ENCODE measurements around the gene KRTAP10-9. TPM values are rescaled to one million over a fixed set of nuclear protein-coding genes. Genes with fewer than 3 reads are reported as not detected.

The KRTAP10-9 gene
- total RNA-seq, 4 donors from 2014 or later = not detected

DNA sequence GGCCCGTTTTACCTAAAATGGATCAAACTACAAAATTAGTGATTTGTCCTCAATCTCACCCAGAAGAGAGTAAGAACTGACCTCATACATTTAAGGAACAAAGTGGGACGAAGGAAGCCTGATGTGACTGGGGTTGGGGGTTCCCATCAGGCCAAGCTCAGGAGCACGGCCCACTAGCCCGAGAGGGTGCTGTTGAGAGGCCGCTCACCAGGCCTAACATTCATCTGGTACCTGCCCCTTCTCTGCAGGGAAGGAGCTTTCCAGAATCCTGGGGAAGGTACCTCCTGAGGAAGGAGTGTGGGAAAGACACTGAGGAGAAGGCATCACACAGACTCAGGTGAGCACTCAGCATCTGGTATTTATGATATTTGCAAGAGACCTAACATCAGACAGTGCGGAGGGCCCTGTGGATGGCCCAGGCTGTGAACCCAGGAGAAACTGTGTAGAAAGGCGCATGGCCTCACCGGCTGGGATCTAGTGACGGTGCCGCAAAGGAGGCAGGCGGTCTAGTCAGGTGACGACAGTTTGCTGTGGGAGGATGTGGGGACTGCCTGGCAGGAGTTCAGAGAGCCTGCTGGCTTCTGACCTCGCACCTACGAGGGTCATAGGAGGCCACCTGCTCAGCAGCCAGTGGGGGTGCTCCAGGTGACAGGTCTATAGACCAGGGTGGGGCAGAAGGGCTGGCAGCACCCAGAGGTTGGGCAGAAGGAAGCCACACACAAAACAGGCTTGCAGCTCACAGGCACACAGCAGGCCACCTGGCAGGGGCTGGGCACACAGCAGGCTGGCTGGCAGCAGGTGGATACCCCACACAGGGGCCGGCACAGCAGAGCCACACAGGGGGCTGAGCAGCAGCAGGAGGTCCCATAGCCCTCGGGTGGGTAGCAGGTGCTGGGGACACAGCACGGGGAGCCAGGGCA is 27.0 kb downstream of the KRTAP10-9 start:
- DNase-seq = peak in 2 of 3 donors; percentile 39 to 69
- no peaks in the 10 kb centered on the region for H3K4me1 ChIP-seq
- H3K9me3 ChIP-seq = no peaks in the 10 kb centered on the region
- H3K27me3 ChIP-seq = no peaks in the 10 kb centered on the region
- H3K4me3 ChIP-seq = no peak overlapping the region
- no peaks in the 10 kb centered on the region for H3K36me3 ChIP-seq
- TF ChIP-seq POLR2A (IDR thresholded peaks at IDR 0.05) = no peak
- TF ChIP-seq, protein P1, sequence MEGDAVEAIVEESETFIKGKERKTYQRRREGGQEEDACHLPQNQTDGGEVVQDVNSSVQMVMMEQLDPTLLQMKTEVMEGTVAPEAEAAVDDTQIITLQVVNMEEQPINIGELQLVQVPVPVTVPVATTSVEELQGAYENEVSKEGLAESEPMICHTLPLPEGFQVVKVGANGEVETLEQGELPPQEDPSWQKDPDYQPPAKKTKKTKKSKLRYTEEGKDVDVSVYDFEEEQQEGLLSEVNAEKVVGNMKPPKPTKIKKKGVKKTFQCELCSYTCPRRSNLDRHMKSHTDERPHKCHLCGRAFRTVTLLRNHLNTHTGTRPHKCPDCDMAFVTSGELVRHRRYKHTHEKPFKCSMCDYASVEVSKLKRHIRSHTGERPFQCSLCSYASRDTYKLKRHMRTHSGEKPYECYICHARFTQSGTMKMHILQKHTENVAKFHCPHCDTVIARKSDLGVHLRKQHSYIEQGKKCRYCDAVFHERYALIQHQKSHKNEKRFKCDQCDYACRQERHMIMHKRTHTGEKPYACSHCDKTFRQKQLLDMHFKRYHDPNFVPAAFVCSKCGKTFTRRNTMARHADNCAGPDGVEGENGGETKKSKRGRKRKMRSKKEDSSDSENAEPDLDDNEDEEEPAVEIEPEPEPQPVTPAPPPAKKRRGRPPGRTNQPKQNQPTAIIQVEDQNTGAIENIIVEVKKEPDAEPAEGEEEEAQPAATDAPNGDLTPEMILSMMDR (IDR thresholded peaks at IDR 0.05) = no peak
- peak overlapping the region in 1 of 4 donors; percentile 46 for H3K27ac ChIP-seq

- no peaks in the 10 kb centered on the region for H3K36me3 ChIP-seq
- no peaks in the 10 kb centered on the region for H3K4me1 ChIP-seq
- H3K4me3 ChIP-seq = no peak within 1 kb of the TSS
- H3K27me3 ChIP-seq = no peaks in the 10 kb centered on the region
- TF ChIP-seq, protein P1 (IDR thresholded peaks at IDR 0.05) = no peak
- TF ChIP-seq POLR2A (IDR thresholded peaks at IDR 0.05) = no peak
- peak within 1 kb of the TSS in 1 of 4 donors; percentile 46 for H3K27ac ChIP-seq
- no peak for DNase-seq
- H3K9me3 ChIP-seq = no peaks in the 10 kb centered on the region
Measured at GRCh38 chr21:44654576-44655175, 27.8 kb downstream of the KRTAP10-9 start, which contains the start of gene KRTAP12-4. Gene KRTAP12-4, minus strand, starts transcription at chr21:44654659. Its CDS starts 45 bp downstream, at chr21:44654614.

GRCh38 chr21:44656868-44657267 is 30.0 kb downstream of the KRTAP10-9 start:
- Histone ChIP-seq H3K9me3 (no peaks in the 10 kb centered on the region), H3K4me1 (no peaks in the 10 kb centered on the region), H3K36me3 (no peaks in the 10 kb centered on the region), H3K27ac (peak overlapping the region; percentile 33 to 63 (median 58)), H3K4me3 (no peak overlapping the region), H3K27me3 (no peaks in the 10 kb centered on the region)
- no peak for DNase-seq
- no peak for TF ChIP-seq POLR2A (IDR thresholded peaks at IDR 0.05)
- TF ChIP-seq, protein P1 (IDR thresholded peaks at IDR 0.05) = no peak

DNA sequence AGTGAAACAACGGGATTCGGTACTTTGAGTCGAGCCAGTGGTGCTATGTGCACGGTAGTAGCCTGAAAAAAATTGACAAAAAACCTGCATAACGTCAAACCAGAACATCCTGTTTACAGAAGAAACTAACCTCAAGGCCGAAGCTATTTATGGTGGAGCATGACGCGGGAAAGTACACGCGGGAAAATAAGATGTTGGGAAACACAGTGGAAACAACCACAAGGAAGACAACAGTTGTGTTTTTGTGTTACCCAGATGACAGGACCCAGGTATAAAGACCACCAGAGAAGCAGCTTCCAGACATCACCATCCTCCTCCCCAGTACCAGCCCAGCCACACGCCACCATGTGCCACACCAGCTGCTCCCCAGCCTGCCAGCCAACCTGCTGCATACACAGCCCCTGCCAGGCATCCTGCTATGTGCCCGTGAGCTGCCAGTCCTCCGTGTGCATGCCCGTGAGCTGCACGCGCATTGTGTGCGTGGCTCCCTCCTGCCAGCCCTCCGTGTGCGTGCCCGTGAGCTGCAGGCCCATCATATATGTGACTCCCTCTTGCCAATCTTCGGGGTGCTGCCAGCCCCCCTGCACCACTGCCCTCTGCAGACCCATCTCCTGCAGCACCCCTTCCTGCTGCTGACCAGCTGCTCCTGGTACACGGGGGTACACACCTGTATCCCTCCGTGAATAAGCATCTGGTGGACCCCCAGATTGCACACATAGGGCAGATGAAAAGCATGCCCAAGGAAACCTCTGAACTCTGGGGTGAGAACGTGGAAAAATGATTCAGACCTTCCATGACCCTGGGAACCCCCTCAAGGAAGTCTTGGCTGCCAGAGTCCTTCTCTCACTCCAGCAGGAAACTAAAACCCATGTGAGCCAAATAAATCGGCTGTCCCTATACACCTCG is 31.0 kb downstream of the KRTAP10-9 start, which contains the start of gene KRTAP12-3:
TSS of gene KRTAP12-3 (plus strand) at position 298 of the 906 bp plus-strand sequence. CDS start at position 346, 48 bp downstream.
- no peak within 1 kb of the TSS for H3K4me3 ChIP-seq
- DNase-seq = peak in 2 of 3 donors; percentile 26 to 61
- H3K27ac ChIP-seq = peak within 1 kb of the TSS; percentile 33 to 82 (median 63)
- no peaks in the 10 kb centered on the region for H3K27me3 ChIP-seq
- H3K4me1 ChIP-seq = no peaks in the 10 kb centered on the region
- no peaks in the 10 kb centered on the region for H3K36me3 ChIP-seq
- H3K9me3 ChIP-seq = no peaks in the 10 kb centered on the region
- TF ChIP-seq, protein P1 (IDR thresholded peaks at IDR 0.05) = no peak
- no peak for TF ChIP-seq POLR2A (IDR thresholded peaks at IDR 0.05)

GRCh38 chr21:44658541-44658910 is 31.6 kb downstream of the KRTAP10-9 start:
- H3K4me1 ChIP-seq = no peaks in the 10 kb centered on the region
- DNase-seq = no peak
- H3K9me3 ChIP-seq = no peaks in the 10 kb centered on the region
- no peaks in the 10 kb centered on the region for H3K27me3 ChIP-seq
- no peaks in the 10 kb centered on the region for H3K36me3 ChIP-seq
- TF ChIP-seq POLR2A (IDR thresholded peaks at IDR 0.05) = no peak
- TF ChIP-seq, protein P1 (IDR thresholded peaks at IDR 0.05) = no peak
- H3K27ac ChIP-seq = peak overlapping the region; percentile 25 to 82 (median 63)
- no peak overlapping the region for H3K4me3 ChIP-seq

Data from Peyer's patch (tissue), 4 donors.